GM23338 (cell line): ENCODE results near the gene EZH2. TPM values are rescaled to one million over a fixed set of nuclear protein-coding genes. Genes with fewer than 3 reads are reported as not detected.

Experiments
- ATAC-seq: fragments of 200-7000 bp; cut with Tn5 transposase; 3 replicates; pipeline ENCODE4 v1.9.1; 2020
- DNase-seq: peaks from one replicate; pipeline ENCODE4 v3.0.0-alpha.2; 2015; ENCODE audit warnings: low spot score
- H2AFZ ChIP-seq: fragments of 200-600 bp; sonication (generic); 2 replicates; pipeline ENCODE4 v1.8.0; 2016; ENCODE audit warnings: antibody characterized with exemption, mild to moderate bottlenecking, moderate library complexity
- H3F3A ChIP-seq: fragments of 200-600 bp; sonication (generic); replicated peaks from 2 replicates; pipeline ENCODE4 v1.8.0; 2017; ENCODE audit warnings: antibody characterized with exemption, mixed run types, low read depth
- H3K27ac ChIP-seq: fragments of 200-600 bp; sonication (generic); 2 replicates; pipeline ENCODE4 v1.6.1; 2016; ENCODE audit warnings: low read depth
- H3K27me3 ChIP-seq: fragments of 200-600 bp; sonication (generic); 2 replicates; pipeline ENCODE4 v1.8.0; 2016; ENCODE audit warnings: mild to moderate bottlenecking, mixed run types, moderate library complexity; ENCODE audit not compliant: insufficient read depth
- H3K36me3 ChIP-seq: fragments of 200-600 bp; sonication (generic); 2 replicates; pipeline ENCODE4 v1.8.0; 2016; ENCODE audit warnings: mild to moderate bottlenecking; ENCODE audit not compliant: insufficient read depth
- H3K4me1 ChIP-seq: fragments of 200-600 bp; sonication (generic); 2 replicates; pipeline ENCODE4 v1.8.0; 2016; ENCODE audit warnings: mild to moderate bottlenecking, moderate library complexity; ENCODE audit not compliant: insufficient read depth
- H3K4me2 ChIP-seq: fragments of 200-600 bp; sonication (generic); 2 replicates; pipeline ENCODE4 v1.7.1; 2017; ENCODE audit warnings: mixed run types
- H3K4me3 ChIP-seq: fragments of 200-600 bp; sonication (generic); 2 replicates; pipeline ENCODE4 v1.6.1; 2016; ENCODE audit warnings: mixed run types
- H3K79me2 ChIP-seq: fragments of 200-600 bp; sonication (generic); replicated peaks from 2 replicates; pipeline ENCODE4 v1.8.0; 2017; ENCODE audit warnings: mild to moderate bottlenecking; ENCODE audit not compliant: insufficient read depth
- H3K9me2 ChIP-seq: fragments of 200-600 bp; sonication (generic); 2 replicates; pipeline ENCODE4 v1.8.0; 2017; ENCODE audit not compliant: insufficient read depth
- H4K20me1 ChIP-seq: fragments of 200-600 bp; sonication (generic); replicated peaks from 2 replicates; pipeline ENCODE4 v1.8.0; 2017; ENCODE audit warnings: mild to moderate bottlenecking; ENCODE audit not compliant: insufficient read depth
- H3K27ac Mint-ChIP-seq: 2 replicates; pipeline ENCODE4 v1.8.0; 2020; ENCODE audit warnings: inconsistent platforms, mild to moderate bottlenecking, moderate library complexity, mixed read lengths
- H3K27me3 Mint-ChIP-seq: 3 replicates; pipeline ENCODE4 v1.8.0; 2022; ENCODE audit warnings: low read depth, mild to moderate bottlenecking, moderate library complexity, mixed read lengths, inconsistent platforms; ENCODE audit not compliant: insufficient read depth, poor library complexity
- H3K36me3 Mint-ChIP-seq: 3 replicates; pipeline ENCODE4 v1.8.0; 2021; ENCODE audit warnings: low read depth, mild to moderate bottlenecking, inconsistent platforms, moderate library complexity, mixed read lengths
- H3K4me1 Mint-ChIP-seq: 3 replicates; pipeline ENCODE4 v1.8.0; 2020; ENCODE audit warnings: mild to moderate bottlenecking, inconsistent platforms, mixed read lengths
- H3K4me3 Mint-ChIP-seq: 3 replicates; pipeline ENCODE4 v1.8.0; 2021; ENCODE audit warnings: moderate library complexity, mild to moderate bottlenecking, inconsistent platforms, mixed read lengths
- H3K9me3 Mint-ChIP-seq: 3 replicates; pipeline ENCODE4 v1.8.0; 2020; ENCODE audit warnings: moderate library complexity, mild to moderate bottlenecking, inconsistent platforms, mixed read lengths
- CREB1 ChIP-seq: fragments of 250-450 bp; sonication (Bioruptor Pico); IDR thresholded peaks from 2 replicates; pipeline ENCODE4 v1.5.0; 2020; ENCODE audit warnings: low read depth, mild to moderate bottlenecking, moderate library complexity
- CTCF ChIP-seq, 2 experiments: fragments of 200-600 bp in 1 of 2; sonication (generic) in 1 of 2; conservative IDR thresholded peaks; 2 replicates each; pipeline versions ENCODE4 v1.5.1 to v1.6.1; 2016 to 2017; ENCODE audit warnings: antibody characterized with exemption in 2 of 2, low read depth in 2 of 2, mild to moderate bottlenecking in 2 of 2, moderate library complexity in 1 of 2
- ETS1 ChIP-seq: IDR thresholded peaks from 2 replicates; pipeline ENCODE4 v1.6.1; 2016; ENCODE audit warnings: antibody characterized with exemption
- EZH2 ChIP-seq: fragments of 200-600 bp; sonication (generic); IDR thresholded peaks from one replicate; pipeline ENCODE4 v1.8.0; 2017; ENCODE audit warnings: antibody characterized with exemption, mild to moderate bottlenecking, low read depth; ENCODE audit not compliant: unreplicated experiment
- EZH2phosphoT487 ChIP-seq: fragments of 200-600 bp; sonication (generic); IDR thresholded peaks from one replicate; pipeline ENCODE4 v1.8.1; 2018; ENCODE audit warnings: antibody characterized with exemption; ENCODE audit not compliant: unreplicated experiment
- JUNB ChIP-seq: IDR thresholded peaks from one replicate; pipeline ENCODE4 v1.6.1; 2016; ENCODE audit warnings: antibody characterized with exemption; ENCODE audit not compliant: unreplicated experiment
- NANOG ChIP-seq: IDR thresholded peaks from 2 replicates; pipeline ENCODE4 v1.6.1; 2016; ENCODE audit warnings: antibody characterized with exemption, borderline replicate concordance
- POLR2AphosphoS5 ChIP-seq: IDR thresholded peaks from 2 replicates; pipeline ENCODE4 v1.6.1; 2016; ENCODE audit warnings: antibody characterized with exemption, low read depth
- REST ChIP-seq: IDR thresholded peaks from one replicate; pipeline ENCODE4 v1.6.1; 2018; ENCODE audit warnings: antibody characterized with exemption; ENCODE audit not compliant: unreplicated experiment
- STAT1 ChIP-seq: IDR thresholded peaks from one replicate; pipeline ENCODE4 v1.6.1; 2016; ENCODE audit warnings: antibody characterized with exemption; ENCODE audit not compliant: unreplicated experiment
- ZNF114 ChIP-seq: fragments of 250-450 bp; sonication (Bioruptor Pico); IDR thresholded peaks from 2 replicates; pipeline ENCODE4 v1.5.0; 2020; ENCODE audit warnings: mild to moderate bottlenecking, moderate library complexity
- ZNF331 ChIP-seq: fragments of 250-450 bp; sonication (Bioruptor Pico); IDR thresholded peaks from 2 replicates; pipeline ENCODE4 v1.5.0; 2020; ENCODE audit warnings: low read depth, mild to moderate bottlenecking, moderate library complexity
- ZNF462 ChIP-seq: fragments of 250-450 bp; sonication (Bioruptor Pico); IDR thresholded peaks from 2 replicates; pipeline ENCODE4 v1.5.0; 2020; ENCODE audit warnings: mild to moderate bottlenecking, moderate library complexity
- polyA plus RNA-seq: library from polyadenylated mRNA; unstranded; fragments of >200 nt; fragmentation: Nextera tagmentation; extraction: Ambion mirVana; gene quantifications from 2 replicates; pipeline ENCODE4 v1.2.1, GENCODE V29; 2016
- total RNA-seq: library from RNA; depleted of rRNA; stranded (reverse); fragments of >200 nt; shearing (Covaris generic); gene quantifications from 2 replicates; pipeline ENCODE4 v1.2.3, GENCODE V29; 2014

The EZH2 gene
- total and polyA plus RNA-seq, 2 experiments from 2014 or later: 33.9 to 38.6 TPM

GRCh38 chr7:148803094-148803493 lies 81.0 kb downstream of the EZH2 start:
- no peak for DNase-seq
- Mint-ChIP-seq H3K4me1 (peaks cover 30% of the 10 kb centered on the region), H3K36me3 (peaks cover 70% of the 10 kb centered on the region), H3K27ac (0 out of 2 replicates have a peak overlapping the region, but pooled peaks have one; percentile 53), H3K27me3 (peaks cover 23% of the 10 kb centered on the region), H3K9me3 (peaks cover 10% of the 10 kb centered on the region; the same call in 2 of the 3 replicates), H3K4me3 (no peak overlapping the region)
- Histone ChIP-seq H2AFZ (no peak overlapping the region), H3K4me1 (peaks cover 29% of the 10 kb centered on the region; the same call in 1 of the 2 replicates), H3K36me3 (peaks cover 18% of the 10 kb centered on the region), H3K79me2 (no peaks in the 10 kb centered on the region), H3K27me3 (no peaks in the 10 kb centered on the region), H3K9me2 (no peaks in the 10 kb centered on the region), H4K20me1 (no peaks in the 10 kb centered on the region; the same call in 1 of the 2 replicates), H3K27ac (no peak overlapping the region), H3K4me2 (no peak overlapping the region), H3F3A (peaks cover 10% of the 10 kb centered on the region; the same call in 1 of the 2 replicates), H3K4me3 (no peak overlapping the region)
- no peak; the same call in 2 of the 3 replicates for ATAC-seq
- no peak for TF ChIP-seq STAT1
- TF ChIP-seq ZNF462: no peak
- no peak for TF ChIP-seq POLR2AphosphoS5
- TF ChIP-seq ETS1: no peak
- TF ChIP-seq JUNB: no peak
- TF ChIP-seq ZNF114 (CRISPR knock-in tag): no peak
- no peak for TF ChIP-seq REST
- no peak for TF ChIP-seq CREB1 (CRISPR knock-in tag)
- no peak for TF ChIP-seq ZNF331
- TF ChIP-seq NANOG: no peak
- no peak for TF ChIP-seq CTCF (conservative IDR thresholded peaks at IDR 0.05; ENCODE audit: low read depth in 2 of 2)
- TF ChIP-seq EZH2phosphoT487: no peak
- no peak for TF ChIP-seq EZH2
